NCI-H82 treated with DMSO at 0.1 percent for 48 hours (cell line): ENCODE results near the gene SPSB4.
"Not testable (repeated sequence)": the region's sequence is repeated elsewhere in the genome, so short reads cannot be mapped to it uniquely, and the experiment has no call there.

ENCODE experiments used
- DNase-seq: peaks from one replicate; lab custom pipeline; 2025; ENCODE audit not compliant: unreplicated experiment; lab: John Stamatoyannopoulos, UW

SPSB4 gene

DNA sequence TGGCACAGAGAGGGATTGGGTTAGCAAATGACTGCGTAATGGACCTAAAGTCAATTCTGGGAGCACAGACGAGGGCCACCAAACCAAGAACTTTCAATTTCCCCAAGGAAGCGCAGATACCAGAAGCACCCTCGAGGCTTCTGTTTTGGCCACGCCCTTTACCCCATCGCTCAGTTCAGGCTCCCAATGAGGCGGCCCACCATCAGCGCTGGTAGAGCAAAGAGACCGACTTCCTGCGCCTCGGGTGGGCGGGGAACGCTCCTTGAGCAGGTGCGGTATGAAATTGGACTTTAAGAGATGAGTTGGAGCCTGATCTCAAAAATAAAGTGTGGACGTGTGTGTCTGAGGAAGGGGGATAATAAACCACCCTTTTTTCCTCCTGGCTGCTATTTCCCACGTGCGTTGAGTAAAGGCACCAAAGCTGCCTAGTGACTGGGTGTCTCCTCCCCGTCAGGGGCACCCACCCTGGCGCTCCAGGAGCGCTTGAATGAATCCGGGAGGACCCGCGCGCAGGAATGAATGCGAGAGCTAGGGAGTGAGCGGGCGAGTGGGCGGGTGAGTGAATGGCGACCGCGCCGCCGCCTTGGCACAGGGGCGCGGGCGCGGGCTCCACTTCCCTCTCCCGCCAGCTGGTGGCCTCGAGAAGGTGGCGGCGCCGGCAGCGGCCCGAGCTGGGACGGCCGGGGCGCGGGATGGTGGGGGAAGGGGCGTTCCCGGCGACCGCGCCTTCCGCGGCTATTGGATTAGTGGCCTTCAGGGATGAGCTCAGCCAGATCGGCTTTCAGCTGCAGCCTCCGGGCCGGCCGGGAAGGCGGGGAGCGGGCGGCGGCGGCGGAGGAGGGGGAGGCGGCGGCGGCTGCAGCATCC, at the start of gene SPSB4:
Gene SPSB4, plus strand, starts transcription at position 772 of the 867 bp plus-strand sequence. CDS start 14,758 bp downstream, outside the sequence.
- DNase-seq: peak; percentile 80

DNA sequence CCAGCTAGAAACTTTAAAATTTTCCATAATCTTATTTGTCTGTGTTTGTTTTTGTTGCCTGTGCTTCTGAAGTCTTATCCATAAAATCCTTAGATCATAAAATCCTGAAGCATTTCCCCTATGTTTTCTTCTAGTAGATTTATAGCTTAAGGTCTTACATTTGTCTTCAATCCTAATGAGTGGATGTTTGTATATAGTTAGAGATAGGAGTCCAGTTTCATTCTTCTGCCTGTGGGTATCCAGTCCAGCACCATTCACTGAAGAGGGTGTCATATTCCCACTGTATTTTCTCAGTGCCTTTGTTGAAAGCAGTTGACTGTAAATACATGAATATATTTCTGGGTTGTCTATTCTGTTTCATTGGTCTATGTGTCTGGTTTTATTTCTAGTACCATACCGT, 44.8 kb upstream of the SPSB4 start:
- DNase-seq: no peak

- DNase-seq: no peak
Observed at GRCh38 chr3:141009496-141009895, 41.7 kb upstream of the SPSB4 start.

GRCh38 chr3:141011232-141011996, 39.7 kb upstream of the SPSB4 start:
- DNase-seq: peak; percentile 70

- DNase-seq: no peak
Observed at GRCh38 chr3:141011997-141012262, 39.2 kb upstream of the SPSB4 start.

DNA sequence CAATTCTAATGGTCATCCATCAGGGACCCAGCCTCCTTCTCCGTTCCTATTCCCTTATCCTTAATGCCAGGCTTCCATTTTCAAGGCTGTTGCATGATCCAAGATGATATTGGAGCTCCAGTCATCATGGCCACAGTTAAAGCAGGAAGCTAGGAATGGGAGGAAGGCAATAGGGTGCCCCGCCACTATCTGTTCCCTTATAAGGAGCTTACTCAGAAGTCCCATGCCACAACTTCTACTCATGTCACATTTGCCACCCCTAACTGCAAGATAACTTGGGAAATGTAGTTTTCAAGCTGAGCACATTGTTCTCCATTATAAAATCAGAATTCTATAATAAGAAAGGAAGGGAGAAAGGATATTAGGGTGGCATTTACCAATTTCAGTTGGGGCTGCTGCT, 38.6 kb upstream of the SPSB4 start:
- DNase-seq: no peak

DNA sequence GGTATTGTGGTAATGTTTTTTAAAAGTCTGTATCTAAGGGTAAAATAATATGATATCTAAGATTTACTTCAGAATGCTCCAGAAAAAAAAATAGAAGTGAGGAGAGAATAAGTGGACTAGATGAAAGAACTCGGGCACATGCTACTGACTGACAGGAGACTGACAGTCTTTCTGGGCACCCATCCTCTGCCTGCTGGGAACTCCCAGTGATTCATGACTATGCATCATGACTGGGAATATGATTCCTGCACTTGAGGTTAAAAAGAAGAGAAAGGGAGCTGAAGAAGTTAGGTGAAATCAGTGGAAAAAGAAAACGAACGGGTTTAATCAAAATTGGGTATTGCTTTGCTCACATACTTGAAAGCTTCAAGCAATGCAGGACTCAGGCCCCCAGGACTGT, 35.7 kb upstream of the SPSB4 start:
- DNase-seq: no peak

GRCh38 chr3:141017366-141018322, 33.5 kb upstream of the SPSB4 start:
- DNase-seq: not testable (repeated sequence)

DNA sequence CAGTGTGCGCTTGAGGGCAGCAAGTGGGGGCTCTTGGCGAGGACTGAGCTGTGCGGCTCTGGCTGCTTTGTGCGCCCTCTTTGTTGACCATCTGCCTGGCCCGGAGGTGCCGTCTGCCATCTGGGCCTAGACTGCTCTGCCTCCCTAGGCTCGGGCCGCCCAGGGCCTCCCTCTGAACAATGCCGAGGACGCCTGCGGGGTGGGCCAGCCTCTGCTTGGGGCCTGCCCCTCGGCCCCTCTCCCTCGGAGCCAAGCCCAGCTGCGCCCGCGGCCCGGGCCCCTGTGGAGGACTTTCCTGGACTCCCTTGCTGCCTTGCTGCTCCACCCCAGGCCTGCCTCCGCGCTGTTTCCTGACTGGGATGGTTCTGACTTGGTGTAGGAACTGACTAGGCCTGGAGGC, 31.9 kb upstream of the SPSB4 start:
- no peak for DNase-seq

- no peak for DNase-seq
Observed at GRCh38 chr3:141020143-141020830, 30.9 kb upstream of the SPSB4 start.

- DNase-seq: no peak
Observed at GRCh38 chr3:141021261-141021660, 29.9 kb upstream of the SPSB4 start.

DNA sequence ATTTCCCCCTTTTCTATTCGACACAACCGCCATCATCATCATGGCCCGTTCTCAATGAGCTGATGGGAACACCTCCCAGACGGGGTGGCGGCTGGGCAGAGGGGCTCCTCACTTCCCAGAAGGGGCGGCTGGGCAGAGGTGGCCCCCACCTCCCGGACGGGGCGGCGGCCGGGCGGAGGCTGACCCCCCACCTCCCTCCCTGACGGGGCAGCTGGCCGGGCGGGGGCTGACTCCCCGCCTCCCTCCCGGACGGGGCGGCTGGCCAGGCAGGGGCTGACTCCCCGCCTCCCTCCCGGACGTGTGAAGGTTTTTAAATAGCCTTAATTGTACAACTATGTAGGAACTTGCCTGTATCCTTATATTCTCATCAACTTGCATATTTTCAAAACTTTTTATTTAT, 20.9 kb upstream of the SPSB4 start:
- no peak for DNase-seq

DNA sequence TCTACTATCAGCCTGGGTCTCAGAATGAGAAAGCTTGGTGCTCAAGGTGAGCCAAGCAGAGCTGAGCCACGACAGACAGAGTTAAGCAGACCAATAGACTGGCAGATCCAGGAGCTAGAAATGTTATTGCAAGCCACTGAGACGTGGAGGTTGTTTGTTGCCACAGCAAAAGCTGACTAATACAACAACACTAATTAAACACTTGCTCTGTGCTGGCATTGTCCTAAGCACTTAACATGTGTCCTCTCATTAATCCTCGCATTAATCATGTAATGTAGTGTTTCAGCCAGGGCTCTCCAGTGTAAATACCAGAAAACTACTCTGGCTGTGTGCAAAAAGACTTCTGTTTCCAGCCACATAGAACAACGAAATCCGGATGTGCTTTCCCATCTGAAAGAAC, 11.6 kb upstream of the SPSB4 start:
- peak; percentile 73 for DNase-seq

DNA sequence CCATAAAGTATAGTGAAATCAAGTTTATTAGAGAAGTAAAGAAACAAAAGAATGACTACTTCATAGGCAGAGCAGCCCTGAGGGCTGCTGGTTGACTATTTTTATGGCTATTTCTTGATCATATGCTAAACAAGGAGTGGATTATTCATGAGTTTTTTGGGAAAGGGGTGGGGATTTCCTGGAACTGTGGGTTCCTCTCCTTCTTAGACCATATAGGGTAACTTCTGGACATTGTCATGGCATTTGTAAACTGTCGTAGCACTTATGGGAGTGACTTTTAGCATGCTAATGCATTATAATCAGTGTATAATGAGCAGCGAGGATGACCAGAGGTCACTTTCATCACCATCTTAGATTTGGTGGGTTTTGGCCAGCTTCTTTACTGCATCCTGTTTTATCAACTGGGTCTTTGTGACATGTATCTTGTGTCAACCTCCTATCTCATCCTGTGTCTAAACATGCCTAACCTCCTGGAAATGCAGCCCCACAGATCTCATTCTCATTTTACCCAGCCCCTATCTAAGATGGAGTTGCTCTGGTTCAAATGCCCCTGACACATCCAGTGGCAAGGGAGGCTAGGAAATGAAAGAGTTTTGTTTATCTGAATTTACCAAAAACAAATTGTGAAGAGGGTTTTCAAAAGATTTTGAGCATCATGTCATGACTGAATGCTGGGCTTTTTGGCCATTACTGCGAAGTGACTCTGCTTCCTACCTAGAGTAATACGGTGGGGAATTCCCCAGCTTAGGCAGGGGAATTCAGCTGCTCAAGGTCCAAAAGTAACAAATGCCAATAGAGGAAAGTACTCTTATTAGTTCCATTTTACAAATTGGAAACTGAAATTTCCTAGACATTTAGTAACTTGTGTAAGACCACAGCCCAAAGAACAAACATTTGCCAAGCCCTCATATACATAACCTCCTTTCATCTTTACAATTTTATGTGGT, 6.2 kb upstream of the SPSB4 start:
- DNase-seq: no peak

DNA sequence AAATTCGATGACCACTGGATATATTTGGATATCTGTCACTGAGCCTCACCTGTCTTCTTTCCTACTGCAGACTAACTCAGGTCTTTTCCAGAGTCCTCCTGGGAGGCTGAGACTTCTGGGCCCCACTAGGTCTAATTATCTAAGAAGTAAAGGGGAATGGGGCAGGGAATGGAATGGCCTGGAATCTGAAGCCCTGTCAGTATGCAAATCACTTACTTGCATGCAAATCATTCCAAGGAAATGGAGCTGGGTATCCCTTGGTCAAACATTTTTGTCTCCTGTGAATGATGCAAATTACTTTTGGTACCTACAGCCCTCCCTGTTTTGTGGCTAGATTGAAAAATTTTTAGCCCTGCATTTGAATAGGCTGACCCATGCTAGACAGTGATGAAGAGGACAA, 5.3 kb upstream of the SPSB4 start:
- no peak for DNase-seq

GRCh38 chr3:141047168-141047567, 4.0 kb upstream of the SPSB4 start:
- no peak for DNase-seq

DNA sequence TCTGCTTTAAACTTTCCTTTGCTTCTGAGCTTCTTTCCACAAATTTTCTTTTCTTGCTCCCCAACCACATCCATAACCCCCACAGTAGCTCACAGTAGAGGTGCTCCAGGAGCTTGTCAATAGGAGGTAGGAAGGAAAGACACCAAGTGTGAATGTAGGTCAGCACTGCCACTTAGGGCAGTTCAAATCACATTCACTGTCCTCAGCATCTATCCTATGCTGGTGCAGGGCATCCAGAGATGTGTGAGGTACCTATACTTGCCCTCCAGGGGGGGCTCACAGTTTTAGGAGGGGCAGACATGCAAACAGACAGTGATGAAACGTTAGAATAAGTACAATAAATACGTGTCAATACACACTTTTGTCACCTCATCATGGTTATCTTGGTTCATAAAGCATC, 1.5 kb upstream of the SPSB4 start:
- peak; percentile 23 for DNase-seq

DNA sequence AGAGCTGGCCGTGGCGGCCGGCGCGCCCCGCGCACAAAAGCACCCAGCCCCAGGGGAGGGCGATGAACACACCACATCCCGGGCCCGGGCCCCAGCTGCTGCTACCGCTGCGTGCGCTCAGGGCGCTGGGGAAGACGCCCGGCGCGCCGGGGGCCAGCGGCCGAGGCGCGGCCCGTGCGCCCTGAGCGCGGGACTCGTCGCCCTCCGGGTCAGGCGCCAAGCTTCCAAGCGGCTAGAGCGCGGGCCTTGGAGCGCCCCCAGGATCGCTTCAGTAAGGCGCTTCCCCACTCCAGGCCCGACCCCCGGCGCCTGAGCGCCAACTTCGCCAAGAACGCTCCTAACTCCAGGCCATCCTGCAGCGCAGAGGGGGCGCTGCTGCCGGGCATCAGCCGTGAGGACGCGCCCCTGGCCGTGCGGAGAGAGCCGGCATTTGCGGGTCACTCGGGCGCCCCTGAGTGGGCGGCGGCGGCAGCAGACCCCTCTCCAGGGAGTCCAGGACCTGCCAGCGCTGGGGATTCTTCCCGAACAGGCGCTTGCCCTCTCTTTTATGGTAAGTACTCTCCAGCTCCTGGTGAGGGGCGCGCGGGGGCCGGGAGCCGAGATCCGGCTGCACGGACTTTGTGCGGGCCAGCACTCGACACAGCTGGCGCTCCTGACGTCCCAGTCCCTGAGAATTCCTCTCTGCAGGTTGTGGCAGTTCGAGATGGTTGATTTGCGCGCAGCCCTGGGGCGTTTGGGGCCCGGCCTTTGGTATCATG, 475 bp downstream of the SPSB4 start:
- no peak for DNase-seq
